PC-9 (cell line): ENCODE results near the gene CD151. TPM values are rescaled to one million over a fixed set of nuclear protein-coding genes. Genes with fewer than 3 reads are reported as not detected.

Source experiments
- BruUV-seq: library from RNA; stranded (reverse); fragments of 400-500 nt; replicated peaks from 2 replicates; lab custom pipeline; 2021; lab: Mats Ljungman, UMichigan
- CTCF ChIA-PET: fragments of 300-600 bp; sonication (Branson Sonifier 250); formaldehyde crosslinking; loops from one replicate; lab custom pipeline; 2022; ENCODE audit warnings: antibody characterized with exemption; lab: Charles Lee
- POLR2A ChIA-PET: fragments of 300-600 bp; sonication (Branson Sonifier 250); formaldehyde crosslinking; loops from one replicate; lab custom pipeline; 2022; ENCODE audit warnings: antibody characterized with exemption; ENCODE audit not compliant: unreplicated experiment; lab: Charles Lee
- DNase-seq, 2 experiments: peaks; one replicate each; pipeline versions ENCODE4 v3.0.0 to v3.0.0-alpha.2; 2015 to 2022; ENCODE audit warnings: mixed read lengths in 1 of 2
- H2AFZ ChIP-seq: fragments of 200-600 bp; sonication (generic); 2 replicates; pipeline ENCODE4 v1.8.1; 2017; ENCODE audit warnings: antibody characterized with exemption
- H3F3A ChIP-seq: fragments of 200-600 bp; sonication (generic); 2 replicates; pipeline ENCODE4 v1.8.1; 2017; ENCODE audit warnings: antibody characterized with exemption, mild to moderate bottlenecking, low read depth; ENCODE audit not compliant: insufficient read depth
- H3K27ac ChIP-seq: fragments of 200-600 bp; sonication (generic); 2 replicates; pipeline ENCODE4 v1.6.1; 2016; ENCODE audit warnings: mixed run types
- H3K27me3 ChIP-seq: fragments of 200-600 bp; sonication (generic); 2 replicates; pipeline ENCODE4 v1.6.1; 2016; ENCODE audit warnings: low read depth, mixed run types; ENCODE audit not compliant: insufficient read depth
- H3K36me3 ChIP-seq: fragments of 200-600 bp; sonication (generic); 2 replicates; pipeline ENCODE4 v1.6.1; 2016; ENCODE audit warnings: low read depth, mixed run types
- H3K4me1 ChIP-seq: fragments of 200-600 bp; sonication (generic); replicated peaks from 2 replicates; pipeline ENCODE4 v1.6.1; 2016; ENCODE audit warnings: mixed run types; ENCODE audit not compliant: insufficient read depth
- H3K4me2 ChIP-seq: fragments of 200-600 bp; sonication (generic); 2 replicates; pipeline ENCODE4 v1.6.1; 2017; ENCODE audit warnings: mixed run types
- H3K4me3 ChIP-seq: fragments of 200-600 bp; sonication (generic); 2 replicates; pipeline ENCODE4 v1.6.1; 2016; ENCODE audit warnings: mixed run types
- H3K79me2 ChIP-seq: fragments of 200-600 bp; sonication (generic); 2 replicates; pipeline ENCODE4 v1.6.1; 2017; ENCODE audit warnings: low read depth, mixed run types
- H3K9me2 ChIP-seq: fragments of 200-600 bp; sonication (generic); 2 replicates; pipeline ENCODE4 v1.8.1; 2017; ENCODE audit warnings: mild to moderate bottlenecking; ENCODE audit not compliant: insufficient read depth
- H3K9me3 ChIP-seq: fragments of 200-600 bp; sonication (generic); 2 replicates; pipeline ENCODE4 v1.8.1; 2016; ENCODE audit warnings: low read depth; ENCODE audit not compliant: insufficient read depth
- H4K20me1 ChIP-seq: fragments of 200-600 bp; sonication (generic); 2 replicates; pipeline ENCODE4 v1.8.1; 2017; ENCODE audit not compliant: insufficient read depth
- CTCF ChIP-seq: fragments of 200-600 bp; sonication (generic); conservative IDR thresholded peaks from 2 replicates; pipeline ENCODE4 v1.6.1; 2017; ENCODE audit warnings: mixed run types, antibody characterized with exemption, mild to moderate bottlenecking, moderate library complexity
- EZH2 ChIP-seq: fragments of 200-600 bp; sonication (generic); IDR thresholded peaks from 2 replicates; pipeline ENCODE4 v1.8.0; 2017; ENCODE audit warnings: antibody characterized with exemption, low read depth
- intact Hi-C: fragments of 100-400 bp; cut with micrococcal nuclease; formaldehyde crosslinking; loops from one replicate; pipeline ENCODE4 v1.10.0; 2022; ENCODE audit not compliant: unreplicated experiment
- total RNA-seq: library from RNA; stranded (reverse); gene quantifications from 2 replicates; pipeline ENCODE4 v1.2.3, GENCODE V29; 2021

Gene CD151
- total RNA-seq, 1 experiment from 2014 or later: 184 TPM

GRCh38 chr11:865462-866430 is 33.0 kb downstream of the CD151 start:
- H3K36me3 ChIP-seq: no peaks in the 10 kb centered on the region
- H3K79me2 ChIP-seq: no peaks in the 10 kb centered on the region
- no peaks in the 10 kb centered on the region; the same call in 1 of the 2 replicates for H4K20me1 ChIP-seq
- H3K4me1 ChIP-seq: no peaks in the 10 kb centered on the region
- POLR2A ChIA-PET: interaction anchor here (0.6 kb wide), 1 partner anchor 90 kb away, joined by 27 read pairs; no protein-coding TSS in a partner anchor
- no peaks in the 10 kb centered on the region for H3F3A ChIP-seq
- CTCF ChIA-PET: no interaction called here
- intact Hi-C loops: no loop called here
- H3K27me3 ChIP-seq: no peaks in the 10 kb centered on the region
- no peaks in the 10 kb centered on the region for H3K9me2 ChIP-seq
- DNase-seq: no peak
- no TSS peak for BruUV-seq
- no peaks in the 10 kb centered on the region for H3K9me3 ChIP-seq
- no peak overlapping the region for H3K27ac ChIP-seq
- no peak overlapping the region for H2AFZ ChIP-seq
- H3K4me2 ChIP-seq: no peak overlapping the region
- TF ChIP-seq EZH2 (no peak), CTCF (no peak)
- no peak overlapping the region for H3K4me3 ChIP-seq

GRCh38 chr11:866481-866880 is 33.7 kb downstream of the CD151 start:
- no peak for TF ChIP-seq CTCF
- no peak for TF ChIP-seq EZH2
- H3K9me2 ChIP-seq: no peaks in the 10 kb centered on the region
- H3K27ac ChIP-seq: no peak overlapping the region
- H4K20me1 ChIP-seq: no peaks in the 10 kb centered on the region; the same call in 1 of the 2 replicates
- no peak overlapping the region for H3K4me3 ChIP-seq
- no peaks in the 10 kb centered on the region for H3K79me2 ChIP-seq
- H3K4me2 ChIP-seq: no peak overlapping the region
- no peaks in the 10 kb centered on the region for H3F3A ChIP-seq
- no TSS peak for BruUV-seq
- intact Hi-C loops: no loop called here
- H3K9me3 ChIP-seq: no peaks in the 10 kb centered on the region
- H2AFZ ChIP-seq: no peak overlapping the region
- H3K4me1 ChIP-seq: no peaks in the 10 kb centered on the region
- ChIA-PET CTCF (no interaction called here), POLR2A (interaction anchor here (0.6 kb wide), 1 partner anchor 91 kb away, joined by 27 read pairs; no protein-coding TSS in a partner anchor)
- no peaks in the 10 kb centered on the region for H3K27me3 ChIP-seq
- no peak for DNase-seq
- no peaks in the 10 kb centered on the region for H3K36me3 ChIP-seq

GRCh38 chr11:867856-868358 is 35.2 kb downstream of the CD151 start:
- BruUV-seq: no TSS peak
- Histone ChIP-seq H3F3A (no peaks in the 10 kb centered on the region), H3K79me2 (no peaks in the 10 kb centered on the region), H2AFZ (no peak overlapping the region), H3K27me3 (no peaks in the 10 kb centered on the region), H3K9me2 (no peaks in the 10 kb centered on the region), H3K36me3 (no peaks in the 10 kb centered on the region), H3K4me3 (no peak overlapping the region), H3K4me1 (no peaks in the 10 kb centered on the region), H3K27ac (no peak overlapping the region), H3K4me2 (no peak overlapping the region), H4K20me1 (no peaks in the 10 kb centered on the region; the same call in 1 of the 2 replicates), H3K9me3 (no peaks in the 10 kb centered on the region)
- intact Hi-C loops: no loop called here
- CTCF ChIA-PET: no interaction called here
- POLR2A ChIA-PET: no interaction called here
- no peak for TF ChIP-seq CTCF
- no peak for TF ChIP-seq EZH2
- no peak for DNase-seq
